H9 (cell line): ENCODE results near the gene NUBPL. TPM values are rescaled to one million over a fixed set of nuclear protein-coding genes. Genes with fewer than 3 reads are reported as not detected.

Experiments
- DNase-seq: peaks from one replicate; pipeline ENCODE4 v3.0.0-alpha.2; 2017
- H2AFZ ChIP-seq: one replicate; pipeline ENCODE4 v1.6.1; 2013; ENCODE audit warnings: mild to moderate bottlenecking, low read length, control low read depth, moderate library complexity
- H2AK5ac ChIP-seq: 2 replicates; pipeline ENCODE4 v1.6.1; 2013; ENCODE audit warnings: low read length, control low read depth, mixed read lengths; ENCODE audit not compliant: insufficient read length
- H2BK120ac ChIP-seq: one replicate; pipeline ENCODE4 v1.6.1; 2013; ENCODE audit warnings: low read depth, mild to moderate bottlenecking, low read length, control low read depth, inconsistent platforms; ENCODE audit not compliant: poor library complexity, severe bottlenecking
- H2BK12ac ChIP-seq: 2 replicates; pipeline ENCODE4 v1.6.1; 2013; ENCODE audit warnings: low read length, control low read depth, mixed read lengths, low read depth; ENCODE audit not compliant: insufficient read length
- H2BK15ac ChIP-seq: 2 replicates; pipeline ENCODE4 v1.6.1; 2013; ENCODE audit warnings: low read depth, low read length, control low read depth
- H2BK20ac ChIP-seq: one replicate; pipeline ENCODE4 v1.6.1; 2013; ENCODE audit warnings: low read depth, mild to moderate bottlenecking, low read length, control low read depth, inconsistent platforms; ENCODE audit not compliant: poor library complexity, severe bottlenecking
- H2BK5ac ChIP-seq: 2 replicates; pipeline ENCODE4 v1.6.1; 2013; ENCODE audit warnings: low read length, control low read depth, mixed read lengths; ENCODE audit not compliant: insufficient read length
- H3K14ac ChIP-seq: 2 replicates; pipeline ENCODE4 v1.6.1; 2013; ENCODE audit warnings: low read length, control low read depth; ENCODE audit not compliant: insufficient read depth
- H3K18ac ChIP-seq: 2 replicates; pipeline ENCODE4 v1.6.1; 2013; ENCODE audit warnings: low read depth, mild to moderate bottlenecking, mixed read lengths, low read length, control low read depth; ENCODE audit not compliant: insufficient read length
- H3K23ac ChIP-seq: 2 replicates; pipeline ENCODE4 v1.6.1; 2013; ENCODE audit warnings: low read length, control low read depth, mixed read lengths, low read depth; ENCODE audit not compliant: insufficient read length
- H3K23me2 ChIP-seq: 2 replicates; pipeline ENCODE4 v1.6.1; 2013; ENCODE audit warnings: low read depth, mild to moderate bottlenecking, mixed read lengths, low read length, control low read depth; ENCODE audit not compliant: insufficient read length, poor library complexity, severe bottlenecking
- H3K27ac ChIP-seq: 2 replicates; pipeline ENCODE4 v1.5.1; 2013; ENCODE audit warnings: low read length, control low read depth, mixed read lengths, low read depth; ENCODE audit not compliant: insufficient read length
- H3K27me3 ChIP-seq: 2 replicates; pipeline ENCODE4 v1.6.1; 2013; ENCODE audit warnings: low read length, control low read depth, inconsistent platforms; ENCODE audit not compliant: insufficient read depth
- H3K4ac ChIP-seq: 2 replicates; pipeline ENCODE4 v1.6.1; 2013; ENCODE audit warnings: low read depth, mild to moderate bottlenecking, control low read depth, inconsistent platforms, low read length, moderate library complexity
- H3K4me1 ChIP-seq: 2 replicates; pipeline ENCODE4 v1.6.1; 2013; ENCODE audit warnings: low read length, control low read depth, inconsistent platforms; ENCODE audit not compliant: insufficient read depth
- H3K4me2 ChIP-seq: 2 replicates; pipeline ENCODE4 v1.6.1; 2013; ENCODE audit warnings: low read length, control low read depth, mixed read lengths; ENCODE audit not compliant: insufficient read length, insufficient read depth
- H3K56ac ChIP-seq: 2 replicates; pipeline ENCODE4 v1.6.1; 2013; ENCODE audit warnings: low read depth, mild to moderate bottlenecking, mixed read lengths, low read length, control low read depth; ENCODE audit not compliant: insufficient read length
- H3K79me1 ChIP-seq: 2 replicates; pipeline ENCODE4 v1.6.1; 2013; ENCODE audit warnings: low read depth, mild to moderate bottlenecking, moderate library complexity, low read length, control low read depth, inconsistent platforms; ENCODE audit not compliant: insufficient read depth, poor library complexity, severe bottlenecking
- H3K79me2 ChIP-seq: 2 replicates; pipeline ENCODE4 v1.6.1; 2013; ENCODE audit warnings: low read length, control low read depth, inconsistent platforms; ENCODE audit not compliant: insufficient read depth
- H3K9ac ChIP-seq: 2 replicates; pipeline ENCODE4 v1.6.1; 2013; ENCODE audit warnings: low read length, control low read depth, mixed read lengths; ENCODE audit not compliant: insufficient read length; ENCODE audit errors: extremely low read depth
- H3K9me3 ChIP-seq: one replicate; pipeline ENCODE4 v1.6.1; 2013; ENCODE audit warnings: low read depth, low read length, inconsistent platforms; ENCODE audit not compliant: control insufficient read depth
- H3T11ph ChIP-seq: one replicate; pipeline ENCODE4 v1.6.1; 2013; ENCODE audit warnings: mild to moderate bottlenecking, low read length, control low read depth, inconsistent platforms
- H4K20me1 ChIP-seq: one replicate; pipeline ENCODE4 v1.6.1; 2013; ENCODE audit not compliant: control insufficient read depth, insufficient read length, insufficient read depth
- H4K5ac ChIP-seq: 2 replicates; pipeline ENCODE4 v1.6.1; 2013; ENCODE audit warnings: low read depth, mild to moderate bottlenecking, mixed read lengths, low read length, control low read depth; ENCODE audit not compliant: insufficient read length
- H4K8ac ChIP-seq: replicated peaks from 2 replicates; pipeline ENCODE4 v1.6.1; 2013; ENCODE audit warnings: low read length, control low read depth, mixed read lengths, low read depth; ENCODE audit not compliant: insufficient read length
- H4K91ac ChIP-seq: 2 replicates; pipeline ENCODE4 v1.6.1; 2013; ENCODE audit warnings: low read depth, mild to moderate bottlenecking, moderate library complexity, mixed read lengths, low read length, control low read depth; ENCODE audit not compliant: insufficient read length
- H3K27ac Mint-ChIP-seq, 3 experiments: 2 replicates in 2 of 3; 3 replicates in 1 of 3; pipeline ENCODE4 v1.8.0; 2020 to 2021; ENCODE audit warnings: mixed read lengths in 3 of 3, mild to moderate bottlenecking in 1 of 3, moderate library complexity in 1 of 3
- H3K27me3 Mint-ChIP-seq: 2 replicates; pipeline ENCODE4 v1.8.0; 2021; ENCODE audit warnings: low read depth, mild to moderate bottlenecking, moderate library complexity, mixed read lengths
- H3K36me3 Mint-ChIP-seq, 3 experiments: 2 replicates in 2 of 3; 3 replicates in 1 of 3; pipeline ENCODE4 v1.8.0; 2020 to 2021; ENCODE audit warnings: low read depth in 3 of 3, mixed read lengths in 3 of 3; ENCODE audit not compliant: insufficient read depth in 1 of 3
- H3K4me1 Mint-ChIP-seq, 2 experiments: 2 replicates each; pipeline ENCODE4 v1.8.0; 2020; ENCODE audit warnings: mixed read lengths in 2 of 2
- H3K4me3 Mint-ChIP-seq, 2 experiments: 2 replicates in 1 of 2; 3 replicates in 1 of 2; pipeline ENCODE4 v1.8.0; 2020 to 2021; ENCODE audit warnings: mild to moderate bottlenecking in 2 of 2, mixed read lengths in 2 of 2, moderate library complexity in 1 of 2
- H3K9me3 Mint-ChIP-seq, 2 experiments: 2 replicates in 1 of 2; 3 replicates in 1 of 2; pipeline ENCODE4 v1.8.0; 2020; ENCODE audit warnings: mild to moderate bottlenecking in 2 of 2, mixed read lengths in 2 of 2, moderate library complexity in 1 of 2
- WGBS: extraction: QIAGEN DNeasy Blood & Tissue Kit; methylation state at CpG from one replicate; pipeline ENCODE4 v1.1.7; 2013; ENCODE audit warnings: missing lambda C conversion rate, low lambda C conversion rate, mixed read lengths; ENCODE audit not compliant: insufficient read length; ENCODE audit errors: extremely low coverage; 5-methylcytosine and 5-hydroxymethylcytosine counted together
- total RNA-seq: library from RNA; stranded (reverse); gene quantifications from 2 replicates; pipeline ENCODE4 v1.2.1, GENCODE V29; 2021
- TF ChIP-seq, protein P1 (sequence below): fragments of 200-600 bp; sonication (generic); conservative IDR thresholded peaks from 3 replicates; pipeline ENCODE4 v1.8.0; 2021; ENCODE audit warnings: antibody characterized with exemption, mild to moderate bottlenecking

Gene NUBPL
- total RNA-seq, 1 experiment from 2014 or later = 14.8 TPM

DNA sequence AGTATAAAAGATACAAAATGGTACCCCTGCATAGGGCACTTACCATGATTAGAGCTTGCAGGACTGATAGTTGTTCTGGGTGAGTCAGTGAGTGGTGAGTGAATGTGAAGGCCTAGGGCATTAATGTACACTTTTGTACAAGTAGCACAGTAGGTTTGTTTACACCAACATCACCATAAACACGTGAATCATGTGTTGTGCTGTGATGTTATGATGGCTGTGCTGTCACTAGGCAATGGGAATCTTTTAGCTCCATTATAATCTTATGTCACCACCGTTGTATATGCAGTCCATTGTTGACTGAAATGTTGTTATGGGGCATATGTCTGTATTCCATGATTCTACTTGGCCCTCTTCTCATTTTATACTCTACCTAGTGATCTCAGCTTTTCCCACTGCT, 11.8 kb downstream of the NUBPL start:
- Histone ChIP-seq H2BK15ac (no peak overlapping the region), H3K18ac (no peak overlapping the region), H2BK120ac (no peak overlapping the region), H3K27ac (no peak overlapping the region), H3K4me1 (no peaks in the 10 kb centered on the region), H3K56ac (no peak overlapping the region), H3K4ac (no peak overlapping the region), H3K23ac (no peak overlapping the region), H3K14ac (no peak overlapping the region), H3K23me2 (no peaks in the 10 kb centered on the region), H4K5ac (no peak overlapping the region), H3K79me2 (no peaks in the 10 kb centered on the region), H3K9ac (no peak overlapping the region), H2BK5ac (no peak overlapping the region), H3K4me2 (no peak overlapping the region), H2BK12ac (no peak overlapping the region), H2AFZ (no peak overlapping the region), H3K79me1 (no peaks in the 10 kb centered on the region), H3K27me3 (no peaks in the 10 kb centered on the region), H4K20me1 (no peaks in the 10 kb centered on the region), H3T11ph (no peak overlapping the region), H4K91ac (no peak overlapping the region), H4K8ac (no peak overlapping the region), H3K9me3 (no peaks in the 10 kb centered on the region), H2BK20ac (no peak overlapping the region), H2AK5ac (no peak overlapping the region)
- Mint-ChIP-seq H3K4me3 (no peak overlapping the region), H3K4me1 (no peaks in the 10 kb centered on the region), H3K36me3 (no peaks in the 10 kb centered on the region), H3K27ac (no peak overlapping the region), H3K27me3 (no peaks in the 10 kb centered on the region), H3K9me3 (no peaks in the 10 kb centered on the region)
- DNase-seq = no peak
- TF ChIP-seq, protein P1, sequence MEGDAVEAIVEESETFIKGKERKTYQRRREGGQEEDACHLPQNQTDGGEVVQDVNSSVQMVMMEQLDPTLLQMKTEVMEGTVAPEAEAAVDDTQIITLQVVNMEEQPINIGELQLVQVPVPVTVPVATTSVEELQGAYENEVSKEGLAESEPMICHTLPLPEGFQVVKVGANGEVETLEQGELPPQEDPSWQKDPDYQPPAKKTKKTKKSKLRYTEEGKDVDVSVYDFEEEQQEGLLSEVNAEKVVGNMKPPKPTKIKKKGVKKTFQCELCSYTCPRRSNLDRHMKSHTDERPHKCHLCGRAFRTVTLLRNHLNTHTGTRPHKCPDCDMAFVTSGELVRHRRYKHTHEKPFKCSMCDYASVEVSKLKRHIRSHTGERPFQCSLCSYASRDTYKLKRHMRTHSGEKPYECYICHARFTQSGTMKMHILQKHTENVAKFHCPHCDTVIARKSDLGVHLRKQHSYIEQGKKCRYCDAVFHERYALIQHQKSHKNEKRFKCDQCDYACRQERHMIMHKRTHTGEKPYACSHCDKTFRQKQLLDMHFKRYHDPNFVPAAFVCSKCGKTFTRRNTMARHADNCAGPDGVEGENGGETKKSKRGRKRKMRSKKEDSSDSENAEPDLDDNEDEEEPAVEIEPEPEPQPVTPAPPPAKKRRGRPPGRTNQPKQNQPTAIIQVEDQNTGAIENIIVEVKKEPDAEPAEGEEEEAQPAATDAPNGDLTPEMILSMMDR = no peak
- no CpG with 5 or more reads among the region's 2 CpGs for WGBS
